ENCODE results near the gene TFDP2. TPM values are rescaled to one million over a fixed set of nuclear protein-coding genes. Genes with fewer than 3 reads are reported as not detected.

TFDP2 gene
- total and polyA plus RNA-seq, 2 experiments from 2014 or later = 150 to 410 TPM

- Mint-ChIP-seq H3K27me3 (ENCODE audit: insufficient read depth, low read depth, poor library complexity) (peaks cover 7% of the 10 kb centered on the region), H3K4me1 (peaks cover 41% of the 10 kb centered on the region), H3K36me3 (ENCODE audit: low read depth) (peaks cover 8% of the 10 kb centered on the region; the same call in 2 of the 3 replicates), H3K4me3 (peak overlapping the region; percentile 37), H3K9me3 (no peaks in the 10 kb centered on the region), H3K27ac (peak overlapping the region; percentile 88)
- H3K9me2 ChIP-seq (ENCODE audit: insufficient read depth) = no peaks in the 10 kb centered on the region
- DNase-seq (ENCODE audit: low spot score) = peak; percentile 42
- peak overlapping the region; percentile 66; the same call in 1 of the 2 replicates for H3K27ac ChIP-seq (ENCODE audit: low read depth)
- peak overlapping the region; percentile 34 for H3K4me2 ChIP-seq
- H2AFZ ChIP-seq = no peak overlapping the region
- H3K36me3 ChIP-seq (ENCODE audit: insufficient read depth) = no peaks in the 10 kb centered on the region
- no peak overlapping the region for H3K4me3 ChIP-seq
- H4K20me1 ChIP-seq (replicated peaks; ENCODE audit: insufficient read depth) = no peaks in the 10 kb centered on the region
- peak; percentile 47 for ATAC-seq
- H3K27me3 ChIP-seq (ENCODE audit: insufficient read depth) = no peaks in the 10 kb centered on the region
- H3K79me2 ChIP-seq (replicated peaks; ENCODE audit: insufficient read depth) = no peaks in the 10 kb centered on the region
- no peaks in the 10 kb centered on the region for H3F3A ChIP-seq (replicated peaks; ENCODE audit: low read depth)
- H3K4me1 ChIP-seq (ENCODE audit: insufficient read depth) = peaks cover 32% of the 10 kb centered on the region
- TF ChIP-seq POLR2AphosphoS5 (IDR thresholded peaks at IDR 0.05; ENCODE audit: low read depth) (no peak), NANOG (IDR thresholded peaks at IDR 0.05; ENCODE audit: borderline replicate concordance) (peak; percentile 71; the same call in 1 of the 2 replicates), CREB1 (CRISPR knock-in tag; IDR thresholded peaks at IDR 0.05; ENCODE audit: low read depth) (0 out of 2 replicates have a peak, but pooled peaks have one; percentile 42)
These were observed 84.9 kb downstream of the TFDP2 start for GRCh38 chr3:142064454-142064853.

- Mint-ChIP-seq H3K36me3 (ENCODE audit: low read depth) (peaks cover 12% of the 10 kb centered on the region), H3K27ac (no peak overlapping the region), H3K9me3 (peaks cover 4% of the 10 kb centered on the region; the same call in 1 of the 3 replicates), H3K27me3 (ENCODE audit: insufficient read depth, low read depth, poor library complexity) (no peaks in the 10 kb centered on the region), H3K4me3 (no peak overlapping the region), H3K4me1 (peaks cover 10% of the 10 kb centered on the region)
- no peaks in the 10 kb centered on the region for H3K36me3 ChIP-seq (ENCODE audit: insufficient read depth)
- H3K4me2 ChIP-seq = no peak overlapping the region
- no peaks in the 10 kb centered on the region for H3K27me3 ChIP-seq (ENCODE audit: insufficient read depth)
- H2AFZ ChIP-seq = no peak overlapping the region
- H3K79me2 ChIP-seq (replicated peaks; ENCODE audit: insufficient read depth) = no peaks in the 10 kb centered on the region
- no peaks in the 10 kb centered on the region for H3F3A ChIP-seq (replicated peaks; ENCODE audit: low read depth)
- peaks cover 4% of the 10 kb centered on the region; the same call in 1 of the 2 replicates for H3K9me2 ChIP-seq (ENCODE audit: insufficient read depth)
- no peak for TF ChIP-seq ZNF114 (CRISPR knock-in tag; IDR thresholded peaks at IDR 0.05)
- ATAC-seq (no peak), DNase-seq (ENCODE audit: low spot score) (no peak)
- H3K4me3 ChIP-seq = no peak overlapping the region
- no peak overlapping the region for H3K27ac ChIP-seq (ENCODE audit: low read depth)
- no peaks in the 10 kb centered on the region for H3K4me1 ChIP-seq (ENCODE audit: insufficient read depth)
- no peaks in the 10 kb centered on the region for H4K20me1 ChIP-seq (replicated peaks; ENCODE audit: insufficient read depth)
These were observed 92.0 kb downstream of the TFDP2 start for GRCh38 chr3:142057331-142057725.

GRCh38 chr3:142056656-142057330, 92.6 kb downstream of the TFDP2 start:
- no peak overlapping the region for H3K4me3 ChIP-seq
- H3K27me3 ChIP-seq (ENCODE audit: insufficient read depth) = no peaks in the 10 kb centered on the region
- H3K79me2 ChIP-seq (replicated peaks; ENCODE audit: insufficient read depth) = no peaks in the 10 kb centered on the region
- H3K4me3 Mint-ChIP-seq = no peak overlapping the region
- peaks cover 4% of the 10 kb centered on the region; the same call in 1 of the 3 replicates for H3K9me3 Mint-ChIP-seq
- no peak overlapping the region for H3K27ac ChIP-seq (ENCODE audit: low read depth)
- H3K36me3 Mint-ChIP-seq (ENCODE audit: low read depth) = peaks cover 9% of the 10 kb centered on the region
- H3K4me1 ChIP-seq (ENCODE audit: insufficient read depth) = no peaks in the 10 kb centered on the region
- H3K36me3 ChIP-seq (ENCODE audit: insufficient read depth) = no peaks in the 10 kb centered on the region
- H3F3A ChIP-seq (replicated peaks; ENCODE audit: low read depth) = no peaks in the 10 kb centered on the region
- H3K27me3 Mint-ChIP-seq (ENCODE audit: insufficient read depth, low read depth, poor library complexity) = no peaks in the 10 kb centered on the region
- H3K27ac Mint-ChIP-seq = no peak overlapping the region
- peaks cover 7% of the 10 kb centered on the region for H3K4me1 Mint-ChIP-seq
- no peak overlapping the region for H3K4me2 ChIP-seq
- no peaks in the 10 kb centered on the region for H4K20me1 ChIP-seq (replicated peaks; ENCODE audit: insufficient read depth)
- H2AFZ ChIP-seq = no peak overlapping the region
- DNase-seq (ENCODE audit: low spot score) (no peak), ATAC-seq (no peak)
- peaks cover 4% of the 10 kb centered on the region; the same call in 1 of the 2 replicates for H3K9me2 ChIP-seq (ENCODE audit: insufficient read depth)
- no peak for TF ChIP-seq STAT1 (IDR thresholded peaks at IDR 0.05; ENCODE audit: unreplicated experiment)
- no peak for TF ChIP-seq CREB1 (CRISPR knock-in tag; IDR thresholded peaks at IDR 0.05; ENCODE audit: low read depth)
- no peak for TF ChIP-seq NANOG (IDR thresholded peaks at IDR 0.05; ENCODE audit: borderline replicate concordance)
- no peak for TF ChIP-seq ZNF114 (CRISPR knock-in tag; IDR thresholded peaks at IDR 0.05)
- TF ChIP-seq ZNF331 (CRISPR knock-in tag; IDR thresholded peaks at IDR 0.05; ENCODE audit: low read depth) = no peak
- no peak for TF ChIP-seq REST (IDR thresholded peaks at IDR 0.05; ENCODE audit: unreplicated experiment)
- no peak for TF ChIP-seq ETS1 (IDR thresholded peaks at IDR 0.05)
- no peak for TF ChIP-seq EZH2 (IDR thresholded peaks at IDR 0.05; ENCODE audit: low read depth, unreplicated experiment)
- TF ChIP-seq EZH2phosphoT487 (IDR thresholded peaks at IDR 0.05; ENCODE audit: unreplicated experiment) = no peak

Data from GM23338 (cell line).